Mammary epithelial cell (primary cell): ENCODE data around the gene TMTC3.

Source experiments
- EZH2 ChIP-seq: IDR thresholded peaks from 2 replicates; pipeline ENCODE4 v1.6.1; 2012; ENCODE audit warnings: low read length, inconsistent platforms, borderline replicate concordance
- TF ChIP-seq, protein P1 (sequence below), 2 donors: IDR thresholded peaks in 1 of 2; conservative IDR thresholded peaks in 1 of 2; 2 replicates each; pipeline ENCODE4 v1.5.1; 2011 to 2012; ENCODE audit warnings: inconsistent platforms in 2 of 2, low read length in 2 of 2, mild to moderate bottlenecking in 2 of 2, control low read depth in 1 of 2, low read depth in 1 of 2; ENCODE audit not compliant: insufficient read depth in 1 of 2; ENCODE audit errors: extremely low read depth in 1 of 2

- TF ChIP-seq, protein P1, sequence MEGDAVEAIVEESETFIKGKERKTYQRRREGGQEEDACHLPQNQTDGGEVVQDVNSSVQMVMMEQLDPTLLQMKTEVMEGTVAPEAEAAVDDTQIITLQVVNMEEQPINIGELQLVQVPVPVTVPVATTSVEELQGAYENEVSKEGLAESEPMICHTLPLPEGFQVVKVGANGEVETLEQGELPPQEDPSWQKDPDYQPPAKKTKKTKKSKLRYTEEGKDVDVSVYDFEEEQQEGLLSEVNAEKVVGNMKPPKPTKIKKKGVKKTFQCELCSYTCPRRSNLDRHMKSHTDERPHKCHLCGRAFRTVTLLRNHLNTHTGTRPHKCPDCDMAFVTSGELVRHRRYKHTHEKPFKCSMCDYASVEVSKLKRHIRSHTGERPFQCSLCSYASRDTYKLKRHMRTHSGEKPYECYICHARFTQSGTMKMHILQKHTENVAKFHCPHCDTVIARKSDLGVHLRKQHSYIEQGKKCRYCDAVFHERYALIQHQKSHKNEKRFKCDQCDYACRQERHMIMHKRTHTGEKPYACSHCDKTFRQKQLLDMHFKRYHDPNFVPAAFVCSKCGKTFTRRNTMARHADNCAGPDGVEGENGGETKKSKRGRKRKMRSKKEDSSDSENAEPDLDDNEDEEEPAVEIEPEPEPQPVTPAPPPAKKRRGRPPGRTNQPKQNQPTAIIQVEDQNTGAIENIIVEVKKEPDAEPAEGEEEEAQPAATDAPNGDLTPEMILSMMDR (conservative IDR thresholded peaks at IDR 0.05 in 1 of 2, IDR thresholded peaks at IDR 0.05 in 1 of 2; ENCODE audit: extremely low read depth in 1 of 2, insufficient read depth in 1 of 2, low read depth in 1 of 2, low read length in 2 of 2): no peak
- TF ChIP-seq EZH2: no peak
These were observed 43.2 kb downstream of the TMTC3 start for GRCh38 chr12:88185279-88185678.
